ENCODE data around the gene HSD3B1. TPM values are rescaled to one million over a fixed set of nuclear protein-coding genes. Genes with fewer than 3 reads are reported as not detected.

HSD3B1 gene
- total and polyA plus RNA-seq, 2 experiments from 2014 or later: 44.8 to 62.4 TPM

- no peaks in the 10 kb centered on the region for H3K79me2 ChIP-seq
- H3K9me3 ChIP-seq (ENCODE audit: low read depth): no peaks in the 10 kb centered on the region
- no peak overlapping the region for H3K27ac ChIP-seq
- no peak overlapping the region for H3K4me3 ChIP-seq
- no peak overlapping the region for H2AFZ ChIP-seq
- no peaks in the 10 kb centered on the region for H3K4me1 ChIP-seq (ENCODE audit: insufficient read depth)
- no peaks in the 10 kb centered on the region for H3K27me3 ChIP-seq
- no peaks in the 10 kb centered on the region for H3K9me2 ChIP-seq (replicated peaks; ENCODE audit: insufficient read depth)
- no peak overlapping the region for H3K4me2 ChIP-seq
- H3K36me3 ChIP-seq (replicated peaks; ENCODE audit: insufficient read depth, low read depth): no peaks in the 10 kb centered on the region
- WGBS (ENCODE audit: low lambda C conversion rate, missing lambda C conversion rate): 83% methylated on average over 1 of the region's 1 CpG
- TF ChIP-seq CTCF (IDR thresholded peaks at IDR 0.05; ENCODE audit: poor library complexity) (no peak), EZH2 (IDR thresholded peaks at IDR 0.05; ENCODE audit: borderline replicate concordance) (no peak), EZH2phosphoT487 (IDR thresholded peaks at IDR 0.05; ENCODE audit: low read depth, severe bottlenecking, unreplicated experiment) (no peak)
- no peak for DNase-seq (ENCODE audit: low spot score)
- no peaks in the 10 kb centered on the region for H4K20me1 ChIP-seq (ENCODE audit: insufficient read depth, poor library complexity, severe bottlenecking)
Observed at GRCh38 chr1:119535381-119535780, 28.4 kb downstream of the HSD3B1 start.

- WGBS (ENCODE audit: low lambda C conversion rate, missing lambda C conversion rate): 69% methylated on average over 3 of the region's 3 CpGs
- Histone ChIP-seq H2AFZ (no peak overlapping the region), H3K27ac (no peak overlapping the region), H3K79me2 (no peaks in the 10 kb centered on the region), H3K4me1 (ENCODE audit: insufficient read depth) (no peaks in the 10 kb centered on the region), H3K9me2 (replicated peaks; ENCODE audit: insufficient read depth) (no peaks in the 10 kb centered on the region), H3K27me3 (no peaks in the 10 kb centered on the region), H4K20me1 (ENCODE audit: insufficient read depth, poor library complexity, severe bottlenecking) (no peaks in the 10 kb centered on the region), H3K9me3 (ENCODE audit: low read depth) (no peaks in the 10 kb centered on the region), H3K4me3 (no peak overlapping the region), H3K36me3 (replicated peaks; ENCODE audit: insufficient read depth, low read depth) (no peaks in the 10 kb centered on the region), H3K4me2 (no peak overlapping the region)
- TF ChIP-seq CTCF (IDR thresholded peaks at IDR 0.05; ENCODE audit: poor library complexity) (no peak), EZH2 (IDR thresholded peaks at IDR 0.05; ENCODE audit: borderline replicate concordance) (no peak), EZH2phosphoT487 (IDR thresholded peaks at IDR 0.05; ENCODE audit: low read depth, severe bottlenecking, unreplicated experiment) (no peak)
- DNase-seq (ENCODE audit: low spot score): no peak
Observed at GRCh38 chr1:119537966-119538365, 31.0 kb downstream of the HSD3B1 start.

GRCh38 chr1:119539636-119540035 lies 32.6 kb downstream of the HSD3B1 start:
- TF ChIP-seq EZH2 (IDR thresholded peaks at IDR 0.05; ENCODE audit: borderline replicate concordance) (no peak), EZH2phosphoT487 (IDR thresholded peaks at IDR 0.05; ENCODE audit: low read depth, severe bottlenecking, unreplicated experiment) (no peak), CTCF (IDR thresholded peaks at IDR 0.05; ENCODE audit: poor library complexity) (no peak)
- H3K27ac ChIP-seq: no peak overlapping the region
- no peaks in the 10 kb centered on the region for H3K79me2 ChIP-seq
- no peak for DNase-seq (ENCODE audit: low spot score)
- H3K4me2 ChIP-seq: no peak overlapping the region
- no peaks in the 10 kb centered on the region for H3K9me2 ChIP-seq (replicated peaks; ENCODE audit: insufficient read depth)
- H3K4me1 ChIP-seq (ENCODE audit: insufficient read depth): no peaks in the 10 kb centered on the region
- no peaks in the 10 kb centered on the region for H4K20me1 ChIP-seq (ENCODE audit: insufficient read depth, poor library complexity, severe bottlenecking)
- no peak overlapping the region for H2AFZ ChIP-seq
- H3K27me3 ChIP-seq: no peaks in the 10 kb centered on the region
- H3K36me3 ChIP-seq (replicated peaks; ENCODE audit: insufficient read depth, low read depth): no peaks in the 10 kb centered on the region
- no peak overlapping the region for H3K4me3 ChIP-seq
- H3K9me3 ChIP-seq (ENCODE audit: low read depth): no peaks in the 10 kb centered on the region

GRCh38 chr1:119541389-119541788 lies 34.4 kb downstream of the HSD3B1 start:
- no peaks in the 10 kb centered on the region for H3K36me3 ChIP-seq (replicated peaks; ENCODE audit: insufficient read depth, low read depth)
- H3K79me2 ChIP-seq: no peaks in the 10 kb centered on the region
- no peaks in the 10 kb centered on the region for H3K9me2 ChIP-seq (replicated peaks; ENCODE audit: insufficient read depth)
- H4K20me1 ChIP-seq (ENCODE audit: insufficient read depth, poor library complexity, severe bottlenecking): no peaks in the 10 kb centered on the region
- H3K9me3 ChIP-seq (ENCODE audit: low read depth): no peaks in the 10 kb centered on the region
- TF ChIP-seq EZH2phosphoT487 (IDR thresholded peaks at IDR 0.05; ENCODE audit: low read depth, severe bottlenecking, unreplicated experiment) (no peak), CTCF (IDR thresholded peaks at IDR 0.05; ENCODE audit: poor library complexity) (no peak), EZH2 (IDR thresholded peaks at IDR 0.05; ENCODE audit: borderline replicate concordance) (no peak)
- no peaks in the 10 kb centered on the region for H3K27me3 ChIP-seq
- no peak for DNase-seq (ENCODE audit: low spot score)
- no peak overlapping the region for H3K4me3 ChIP-seq
- H2AFZ ChIP-seq: no peak overlapping the region
- H3K4me1 ChIP-seq (ENCODE audit: insufficient read depth): no peaks in the 10 kb centered on the region
- WGBS (ENCODE audit: low lambda C conversion rate, missing lambda C conversion rate): 83% methylated on average over 3 of the region's 3 CpGs
- H3K4me2 ChIP-seq: no peak overlapping the region
- H3K27ac ChIP-seq: no peak overlapping the region

Measured in hepatocyte (in vitro differentiated cells).